Endothelial cell of umbilical vein (primary cell): ENCODE data around the gene RGS7. TPM values are rescaled to one million over a fixed set of nuclear protein-coding genes. Genes with fewer than 3 reads are reported as not detected.

Source experiments
- BruUV-seq: library from RNA; stranded (reverse); fragments of 400-500 nt; replicated peaks from 2 replicates; lab custom pipeline; 2021; lab: Mats Ljungman, UMichigan
- CTCF ChIA-PET: fragments of 300-600, 350-600 bp; sonication (Branson Sonifier 250); formaldehyde crosslinking; loops from one replicate; lab custom pipeline; 2021; ENCODE audit warnings: antibody characterized with exemption, inconsistent platforms; lab: Charles Lee
- POLR2A ChIA-PET: fragments of 300-600, 350-600 bp; sonication (Branson Sonifier 250); formaldehyde crosslinking; loops from one replicate; lab custom pipeline; 2021; ENCODE audit warnings: antibody characterized with exemption, inconsistent platforms; lab: Charles Lee
- DNase-seq: peaks from one replicate; pipeline ENCODE4 v3.0.0-alpha.2; 2011; ENCODE audit warnings: low read depth, low spot score
- FAIRE-seq: peaks from 2 replicates; lab custom pipeline; 2011; peaks lifted over from hg19 to GRCh38; lab: Jason Lieb, UNC
- H2AFZ ChIP-seq: 2 replicates; pipeline ENCODE4 v1.6.0; 2012; ENCODE audit warnings: low read depth, low read length, control low read depth, inconsistent platforms
- H3K27ac ChIP-seq: 2 replicates; pipeline ENCODE4 v1.5.1; 2011; ENCODE audit warnings: low read depth, mild to moderate bottlenecking, control low read depth, low read length, moderate library complexity; ENCODE audit not compliant: insufficient read depth
- H3K27me3 ChIP-seq, 2 experiments: 2 replicates each; pipeline versions ENCODE4 v1.6.0 to v1.6.1; 2011; ENCODE audit warnings: low read length in 2 of 2, mixed read lengths in 1 of 2; ENCODE audit not compliant: control insufficient read depth in 2 of 2, insufficient read depth in 2 of 2
- H3K36me3 ChIP-seq, 2 experiments: 2 replicates in 1 of 2; 3 replicates in 1 of 2; pipeline ENCODE4 v1.5.1; 2011; ENCODE audit warnings: low read length in 2 of 2, mild to moderate bottlenecking in 1 of 2, moderate library complexity in 1 of 2; ENCODE audit not compliant: control insufficient read depth in 2 of 2, insufficient read depth in 2 of 2; ENCODE audit errors: extremely low read depth in 1 of 2
- H3K4me1 ChIP-seq: 3 replicates; pipeline ENCODE4 v1.5.1; 2011; ENCODE audit warnings: mild to moderate bottlenecking, low read length; ENCODE audit not compliant: control insufficient read depth, insufficient read depth; ENCODE audit errors: extremely low read depth
- H3K4me2 ChIP-seq: 2 replicates; pipeline ENCODE4 v1.6.1; 2011; ENCODE audit warnings: low read length, control low read depth, mixed read lengths; ENCODE audit not compliant: insufficient read depth
- H3K4me3 ChIP-seq, 3 experiments: fragments of 200-600 bp in 1 of 3; sonication (generic), shearing (Covaris generic) in 1 of 3; replicated peaks in 1 of 3; 2 replicates each; pipeline ENCODE4 v1.5.1; 2011 to 2016; ENCODE audit warnings: control low read depth in 3 of 3, low read length in 3 of 3, mild to moderate bottlenecking in 2 of 3, inconsistent platforms in 1 of 3, low read depth in 1 of 3, moderate library complexity in 1 of 3; ENCODE audit not compliant: insufficient read depth in 1 of 3
- H3K79me2 ChIP-seq: 2 replicates; pipeline ENCODE4 v1.6.0; 2012; ENCODE audit warnings: low read length, inconsistent platforms; ENCODE audit not compliant: control insufficient read depth, insufficient read depth
- H3K9ac ChIP-seq: replicated peaks from 2 replicates; pipeline ENCODE3; 2011; ENCODE audit warnings: low read length, control low read depth; ENCODE audit not compliant: insufficient read depth; ENCODE audit errors: extremely low read depth
- H3K9me1 ChIP-seq: replicated peaks from 3 replicates; pipeline ENCODE4 v1.6.0; 2011; ENCODE audit warnings: mild to moderate bottlenecking, low read length; ENCODE audit not compliant: control insufficient read depth, insufficient read depth; ENCODE audit errors: extremely low read depth
- H3K9me3 ChIP-seq: replicated peaks from 2 replicates; pipeline ENCODE4 v1.5.1; 2012; ENCODE audit warnings: low read length, inconsistent platforms; ENCODE audit not compliant: control insufficient read depth, insufficient read depth
- H4K20me1 ChIP-seq: replicated peaks from 2 replicates; pipeline ENCODE3; 2011; ENCODE audit warnings: mild to moderate bottlenecking, low read length; ENCODE audit not compliant: control insufficient read depth, insufficient read depth; ENCODE audit errors: extremely low read depth
- CTCF ChIP-seq, 2 donors: IDR thresholded peaks; 1 replicate in 1 of 2; 2 replicates in 1 of 2; pipeline ENCODE4 v1.5.1; 2011; ENCODE audit warnings: low read length in 2 of 2, mild to moderate bottlenecking in 2 of 2, moderate library complexity in 2 of 2, control low read depth in 1 of 2, inconsistent platforms in 1 of 2, low read depth in 1 of 2; ENCODE audit not compliant: insufficient read depth in 1 of 2; ENCODE audit errors: extremely low read depth in 1 of 2
- EZH2 ChIP-seq: IDR thresholded peaks from 2 replicates; pipeline ENCODE4 v1.6.1; 2012; ENCODE audit warnings: borderline replicate concordance, low read depth, mild to moderate bottlenecking, moderate library complexity, low read length, inconsistent platforms; ENCODE audit not compliant: severe bottlenecking
- FOS ChIP-seq: IDR thresholded peaks from 2 replicates; pipeline ENCODE4 v1.6.1; 2011; ENCODE audit warnings: mild to moderate bottlenecking, low read length, moderate library complexity, borderline replicate concordance; ENCODE audit not compliant: insufficient read depth
- GATA2 ChIP-seq: IDR thresholded peaks from 2 replicates; pipeline ENCODE4 v1.7.0; 2011; ENCODE audit warnings: low read depth, mild to moderate bottlenecking, moderate library complexity, mixed read lengths, low read length; ENCODE audit not compliant: insufficient read length, insufficient read depth
- JUN ChIP-seq: IDR thresholded peaks from 2 replicates; pipeline ENCODE4 v1.6.1; 2011; ENCODE audit warnings: borderline replicate concordance, low read depth; ENCODE audit not compliant: insufficient read length, insufficient read depth
- MAX ChIP-seq: IDR thresholded peaks from 2 replicates; pipeline ENCODE4 v1.6.1; 2011; ENCODE audit not compliant: insufficient read depth, insufficient read length
- MYC ChIP-seq: IDR thresholded peaks from one replicate; pipeline ENCODE4 v1.6.1; 2011; ENCODE audit warnings: mild to moderate bottlenecking, low read depth, low read length
- POLR2A ChIP-seq: IDR thresholded peaks from 2 replicates; pipeline ENCODE4 v1.6.1; 2012; ENCODE audit warnings: low read depth, mild to moderate bottlenecking, control low read depth, low read length
- POLR2AphosphoS5 ChIP-seq: IDR thresholded peaks from 2 replicates; pipeline ENCODE4 v1.6.1; 2012; ENCODE audit warnings: low read depth, mild to moderate bottlenecking, control low read depth, low read length, moderate library complexity; ENCODE audit not compliant: insufficient read depth
- dilution Hi-C: fragments of 300-500 bp; cut with MboI; formaldehyde crosslinking; loops from one replicate; pipeline ENCODE4 v1.15.0; 2019; ENCODE audit warnings: low sequenced_read_pairs; ENCODE audit not compliant: extremely low pct_ligation_motif_present
- intact Hi-C: fragments of 100-400 bp; cut with micrococcal nuclease; formaldehyde crosslinking; loops from one replicate; pipeline ENCODE4 v1.10.0; 2022
- polyA plus RNA-seq, 4 experiments: library from polyadenylated mRNA; depleted of rRNA in 3 of 4; stranded (reverse) in 3 of 4; unstranded in 1 of 4; fragments of >200 nt; gene quantifications; 2 replicates each; pipeline versions ENCODE4 v1.2.1 to v1.2.3, GENCODE V29; 2011 to 2012; ENCODE audit warnings: missing spikeins in 1 of 4
- total RNA-seq: library from RNA; stranded (reverse); gene quantifications from 2 replicates; pipeline ENCODE4 v1.2.3, GENCODE V29; 2021

The RGS7 gene
- total and polyA plus RNA-seq, 2 donors (not counting 3 experiments of a cell fraction or from before 2014, with no cell fraction given): 0.43 to 0.44 TPM

- no peaks in the 10 kb centered on the region for H4K20me1 ChIP-seq
- no peaks in the 10 kb centered on the region for H3K4me1 ChIP-seq
- intact Hi-C loops: no loop called here
- POLR2A ChIA-PET: no interaction called here
- no peak overlapping the region for H2AFZ ChIP-seq
- no peaks in the 10 kb centered on the region for H3K27me3 ChIP-seq
- no peak overlapping the region for H3K9ac ChIP-seq
- no peak for FAIRE-seq
- no peak overlapping the region for H3K27ac ChIP-seq
- no peak for TF ChIP-seq GATA2
- no peak for TF ChIP-seq CTCF (IDR thresholded peaks at IDR 0.05; ENCODE audit: extremely low read depth in 1 of 2, insufficient read depth in 1 of 2, low read depth in 1 of 2, low read length in 2 of 2)
- H3K4me3 ChIP-seq: no peak overlapping the region
- no peak for DNase-seq
- CTCF ChIA-PET: interaction anchor here (1.8 kb wide), 1 partner anchor 13 kb away, joined by 5 read pairs; no protein-coding TSS in a partner anchor
- H3K9me1 ChIP-seq: no peaks in the 10 kb centered on the region
- no peaks in the 10 kb centered on the region for H3K79me2 ChIP-seq
- H3K36me3 ChIP-seq: no peaks in the 10 kb centered on the region
- no peaks in the 10 kb centered on the region for H3K9me3 ChIP-seq
- H3K4me2 ChIP-seq: no peak overlapping the region
- dilution Hi-C loops: no loop called here
- BruUV-seq: no TSS peak
Measured at GRCh38 chr1:240928265-240928664, 428.7 kb downstream of the RGS7 start.

DNA sequence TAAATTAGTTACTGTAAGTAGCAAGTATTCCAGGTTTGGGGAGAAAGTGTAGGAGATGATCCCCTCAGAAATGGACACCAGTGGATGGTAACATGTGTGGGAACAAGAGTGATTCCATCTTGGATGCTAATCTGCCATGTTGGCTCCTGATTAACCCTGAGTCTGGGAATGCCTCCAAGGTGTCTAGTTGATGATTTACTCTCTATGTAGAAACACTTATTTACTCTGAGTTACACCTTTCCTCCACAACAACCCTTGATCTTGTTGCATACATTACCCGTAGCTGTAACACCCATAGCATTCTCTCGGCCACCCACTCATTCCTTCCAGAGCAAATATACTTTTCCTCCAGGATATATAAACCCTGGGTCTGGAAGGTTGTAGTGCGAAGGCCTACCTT is 429.2 kb downstream of the RGS7 start:
- no TSS peak for BruUV-seq
- dilution Hi-C loops: no loop called here

More for the DNA sequence above, 429.2 kb downstream of the RGS7 start:
- DNase-seq (no peak), FAIRE-seq (no peak)
- no peak overlapping the region for H3K27ac ChIP-seq
- no peaks in the 10 kb centered on the region for H3K36me3 ChIP-seq
- ChIA-PET POLR2A (no interaction called here), CTCF (interaction anchor here (1.8 kb wide), 1 partner anchor 13 kb away, joined by 5 read pairs; no protein-coding TSS in a partner anchor)
- no peaks in the 10 kb centered on the region for H3K9me3 ChIP-seq
- no peaks in the 10 kb centered on the region for H3K9me1 ChIP-seq
- H3K79me2 ChIP-seq: no peaks in the 10 kb centered on the region
- no peaks in the 10 kb centered on the region for H3K27me3 ChIP-seq
- H3K4me3 ChIP-seq: no peak overlapping the region
- H2AFZ ChIP-seq: no peak overlapping the region
- H3K4me2 ChIP-seq: no peak overlapping the region
- H3K9ac ChIP-seq: no peak overlapping the region
- intact Hi-C loops: no loop called here
- no peaks in the 10 kb centered on the region for H3K4me1 ChIP-seq
- TF ChIP-seq POLR2A (no peak), MAX (no peak), CTCF (IDR thresholded peaks at IDR 0.05; ENCODE audit: extremely low read depth in 1 of 2, insufficient read depth in 1 of 2, low read depth in 1 of 2, low read length in 2 of 2) (no peak), EZH2 (no peak), POLR2AphosphoS5 (no peak), FOS (no peak), JUN (no peak), GATA2 (no peak), MYC (no peak)
- H4K20me1 ChIP-seq: no peaks in the 10 kb centered on the region
